ENCODE measurements around the gene ARHGEF17. TPM values are rescaled to one million over a fixed set of nuclear protein-coding genes. Genes with fewer than 3 reads are reported as not detected.

The ARHGEF17 gene
- total and polyA plus RNA-seq, 2 of the 8 experiments (the other 6 are each of a cell fraction or from before 2014, with no cell fraction given): 11.3 to 14.6 TPM

GRCh38 chr11:73384531-73384871, 76.4 kb downstream of the ARHGEF17 start (continued):
- TF ChIP-seq CBX8 (IDR thresholded peaks at IDR 0.05; ENCODE audit: borderline replicate concordance, low read depth, low read length) (no peak), CREB1 (IDR thresholded peaks at IDR 0.05) (no peak)

Measured in H1 (cell line).